Right hindlimb (tissue), 1 donor: ENCODE results near the gene CUL4B.
"Not testable (repeated sequence)": the region's sequence is repeated elsewhere in the genome, so short reads cannot be mapped to it uniquely, and the experiment has no call there.

Experiments used
- DNase-seq: peaks from one replicate; pipeline ENCODE4 v3.0.0-alpha.2; 2018

CUL4B gene

DNA sequence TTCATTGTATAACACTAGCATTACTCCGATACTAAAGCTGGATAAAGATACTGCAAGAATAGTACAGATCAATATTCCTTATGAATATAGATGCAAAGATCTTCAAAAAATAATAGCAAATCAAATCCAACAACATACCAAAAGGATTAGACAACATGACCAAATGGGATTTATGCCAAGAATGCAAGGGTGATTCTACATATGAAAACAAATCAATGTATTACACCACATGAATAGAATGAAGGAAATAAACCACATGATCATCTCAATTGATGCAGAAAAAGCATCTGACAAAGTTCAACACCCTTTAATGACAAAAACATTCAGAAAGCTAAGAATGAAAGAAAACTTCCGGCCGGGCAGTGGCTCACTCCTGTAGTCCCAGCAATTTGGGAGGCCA is 42.8 kb downstream of the CUL4B start:
- DNase-seq: no peak

DNA sequence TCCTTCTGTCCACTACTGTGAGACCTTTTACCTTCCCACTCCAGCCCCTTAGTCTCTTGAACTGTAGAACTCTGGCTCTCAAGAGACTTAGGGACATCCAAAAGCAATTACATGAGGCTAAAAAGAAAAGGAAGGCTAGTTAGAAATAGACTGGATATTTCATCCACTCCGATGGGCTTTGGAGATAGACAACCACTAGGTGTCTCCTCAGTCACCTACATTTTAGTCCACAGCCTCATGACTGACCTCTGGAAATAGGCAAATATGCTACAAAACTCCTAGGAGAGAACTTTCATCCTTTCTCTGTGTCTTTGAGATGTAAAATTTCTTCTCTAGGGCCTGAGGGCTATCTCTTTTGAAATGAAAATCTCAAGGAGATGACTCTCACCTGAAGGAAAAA is 46.5 kb downstream of the CUL4B start:
- DNase-seq: no peak

DNA sequence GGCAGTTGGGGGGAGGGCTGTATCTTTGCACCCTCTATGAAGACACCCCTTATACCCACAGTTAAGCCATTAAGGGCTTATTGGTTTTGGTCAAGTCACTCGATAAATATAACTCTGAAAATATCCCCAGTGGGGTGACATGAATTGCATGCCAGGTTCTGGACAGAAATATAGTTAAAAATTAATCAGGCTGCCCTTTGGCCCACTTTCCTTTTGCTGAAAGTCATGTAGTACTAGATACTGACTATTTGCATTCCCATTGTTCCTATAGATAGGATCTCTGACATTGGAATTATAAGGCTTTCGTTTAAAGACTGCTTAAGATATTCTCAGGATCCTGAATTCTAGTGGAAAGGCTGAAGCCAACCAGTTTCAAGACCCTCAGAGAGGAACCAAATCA is 48.1 kb downstream of the CUL4B start:
- no peak for DNase-seq

DNA sequence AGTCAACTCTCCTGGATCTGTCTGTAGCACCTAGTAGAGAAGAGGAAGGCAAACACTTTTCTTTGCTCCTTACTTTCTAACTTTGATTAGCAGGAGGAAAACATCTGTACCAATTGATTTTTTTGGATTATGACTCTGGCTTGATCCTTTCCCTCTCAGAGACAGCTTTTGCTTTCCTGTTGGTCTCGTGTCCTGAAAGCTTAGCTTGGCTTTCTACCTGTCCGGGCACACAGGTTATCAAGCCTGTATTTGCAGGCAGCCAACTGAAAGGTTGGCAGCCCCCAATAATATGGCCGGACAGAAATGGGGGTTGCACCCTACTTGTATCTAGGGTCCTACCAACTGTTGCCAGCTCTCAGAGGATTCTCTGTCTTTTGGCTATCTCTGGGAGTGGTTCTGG is 48.5 kb downstream of the CUL4B start:
- no peak for DNase-seq

DNA sequence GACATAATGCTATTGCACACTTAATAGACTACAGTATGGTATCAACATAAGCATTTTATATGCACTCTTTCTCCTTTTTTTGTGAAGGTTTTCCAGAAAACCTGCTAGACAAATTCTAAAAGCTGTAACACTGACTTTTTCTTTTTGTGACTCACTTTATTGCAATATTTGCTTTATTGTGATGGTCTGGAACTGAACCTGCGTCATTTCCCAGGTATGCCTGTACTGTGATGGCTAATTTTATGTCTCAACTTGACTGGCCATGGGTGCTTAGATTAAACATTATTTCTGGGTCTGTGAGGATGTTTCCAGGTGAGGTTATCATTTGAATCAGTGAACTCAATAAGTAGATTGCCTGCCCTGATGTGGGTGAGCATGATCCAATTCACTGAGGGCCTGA is 56.2 kb downstream of the CUL4B start:
- no peak for DNase-seq

DNA sequence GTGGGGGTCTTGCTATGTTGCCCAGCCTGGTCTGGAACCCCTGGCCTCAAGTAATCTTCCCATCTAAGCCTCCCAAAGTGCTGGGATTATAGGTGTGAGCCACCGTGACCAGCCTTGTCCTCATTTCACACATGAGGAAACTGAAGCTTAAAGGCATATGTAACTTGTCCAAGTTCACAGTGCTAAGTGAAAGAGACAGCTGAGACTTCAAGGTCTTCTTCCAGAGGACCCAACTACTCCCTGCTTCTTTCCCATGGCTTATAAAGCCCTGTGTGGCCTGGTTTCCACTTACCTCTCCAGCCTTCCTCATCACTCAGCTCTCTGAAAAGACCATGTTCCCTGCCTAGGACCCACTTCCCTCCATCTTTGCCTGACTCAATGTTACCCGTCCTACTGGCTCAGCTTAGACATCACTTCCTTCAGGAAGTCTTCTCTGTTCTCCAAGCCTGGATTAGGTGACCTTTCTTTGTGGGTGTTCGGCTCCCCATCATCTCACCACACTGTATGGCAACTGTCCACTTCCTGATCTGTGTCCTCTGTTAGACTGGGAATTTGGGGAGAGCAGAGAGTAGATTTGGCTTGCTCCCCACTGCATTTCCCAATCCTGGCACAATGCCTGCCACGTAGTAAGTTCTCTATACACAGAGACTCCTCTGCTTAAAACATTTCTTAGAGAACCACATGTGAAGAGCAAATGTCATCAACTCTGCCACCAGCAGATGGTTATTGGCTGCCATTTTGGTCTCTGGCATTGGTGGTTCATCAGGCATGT is 61.3 kb downstream of the CUL4B start:
- DNase-seq: no peak

DNA sequence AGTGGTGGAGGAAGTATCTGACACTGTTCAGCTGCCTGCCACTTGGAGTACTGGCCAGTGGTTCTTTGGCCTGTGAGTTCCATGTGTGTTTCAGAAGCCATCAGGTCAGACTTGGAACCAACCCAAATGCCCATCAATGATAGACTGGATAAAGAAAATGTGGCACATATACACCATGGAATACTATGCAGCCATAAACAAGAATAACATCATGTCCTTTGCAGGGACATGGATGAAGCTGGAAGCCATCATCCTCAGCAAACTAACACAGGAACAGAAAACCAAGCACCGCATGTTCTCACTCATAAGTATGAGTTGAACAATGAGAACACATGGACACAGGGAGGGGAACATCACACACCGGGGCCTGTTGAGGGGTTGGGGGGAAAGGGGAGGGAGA is 70.6 kb downstream of the CUL4B start:
- DNase-seq: not testable (repeated sequence)

DNA sequence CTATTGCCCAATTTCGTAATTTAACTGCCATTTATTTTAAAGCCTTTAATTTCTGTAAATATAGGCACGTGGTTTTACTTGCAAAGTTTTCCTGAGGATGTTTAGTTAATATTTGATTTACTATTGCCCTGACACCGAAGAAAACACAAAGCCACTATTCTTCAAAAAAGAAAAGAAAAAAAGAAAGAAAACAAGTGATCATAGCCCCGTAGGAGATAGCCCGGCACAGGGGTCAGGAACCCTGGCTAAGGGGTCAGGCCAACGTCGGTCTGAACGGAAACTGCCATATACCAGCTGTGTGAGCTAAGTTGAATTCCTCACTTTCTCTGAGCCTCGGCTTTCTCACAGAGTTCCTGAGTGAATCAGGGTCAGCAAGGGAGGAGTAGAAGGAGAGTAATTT is 74.0 kb downstream of the CUL4B start:
- DNase-seq: no peak

DNA sequence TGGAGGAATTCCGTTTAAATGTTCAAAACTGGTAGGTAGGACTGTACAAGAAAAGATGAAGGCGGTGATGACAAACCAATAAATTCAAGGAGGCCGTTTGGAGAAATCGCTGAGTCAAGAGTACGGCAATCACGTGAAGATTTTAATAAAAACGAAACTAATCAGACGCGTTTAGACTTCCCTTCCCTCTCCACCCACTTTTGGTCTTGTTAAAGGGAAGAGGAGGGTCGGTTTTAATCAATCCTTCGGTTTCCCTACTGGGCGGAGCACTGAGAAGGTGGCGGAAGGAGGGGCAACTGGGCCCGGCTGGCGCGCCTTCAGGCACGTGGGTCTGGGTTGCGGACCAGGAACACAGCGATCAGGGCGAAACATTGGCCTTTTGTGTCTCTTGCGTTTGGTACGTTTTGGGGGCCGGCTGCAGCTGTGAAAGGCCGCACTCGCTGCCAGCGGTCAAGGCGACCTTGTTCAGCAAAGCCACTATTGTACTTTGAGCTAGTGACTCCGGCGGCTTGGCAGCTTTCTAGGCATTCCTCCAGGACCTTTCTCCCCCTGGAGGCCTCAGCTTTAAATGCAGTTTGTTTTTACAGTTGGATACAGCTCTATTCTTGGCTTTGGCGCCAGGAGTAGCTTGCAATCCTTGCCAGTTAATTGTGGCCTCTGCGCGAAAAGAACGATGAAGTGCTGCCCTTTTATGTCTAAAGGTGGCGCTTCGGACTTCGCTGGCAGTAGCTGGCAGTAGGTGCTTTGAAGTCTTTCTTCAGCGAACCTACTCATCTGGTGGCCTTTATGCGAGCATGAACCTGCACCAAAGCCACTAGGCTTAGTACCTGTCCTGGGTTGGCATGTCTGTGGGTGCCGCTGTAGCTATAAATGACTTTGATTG is 74.9 kb downstream of the CUL4B start:
- peak; percentile 71 for DNase-seq

DNA sequence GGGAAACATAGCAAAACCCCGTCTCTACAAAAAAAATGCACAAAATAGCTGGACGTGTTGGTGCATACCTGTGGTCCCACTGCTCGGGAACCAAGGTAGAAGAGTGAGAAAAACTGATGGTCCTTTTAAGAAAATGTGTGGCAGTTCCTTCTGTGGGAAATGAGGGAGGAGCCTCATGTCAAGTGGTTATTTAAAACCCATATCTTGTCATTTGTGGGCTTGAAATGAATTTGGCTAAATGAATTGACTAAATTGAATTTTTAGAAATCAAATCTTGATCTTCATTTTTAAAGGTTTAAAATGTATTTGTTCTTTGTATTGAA is 75.5 kb downstream of the CUL4B start:
- DNase-seq: no peak

DNA sequence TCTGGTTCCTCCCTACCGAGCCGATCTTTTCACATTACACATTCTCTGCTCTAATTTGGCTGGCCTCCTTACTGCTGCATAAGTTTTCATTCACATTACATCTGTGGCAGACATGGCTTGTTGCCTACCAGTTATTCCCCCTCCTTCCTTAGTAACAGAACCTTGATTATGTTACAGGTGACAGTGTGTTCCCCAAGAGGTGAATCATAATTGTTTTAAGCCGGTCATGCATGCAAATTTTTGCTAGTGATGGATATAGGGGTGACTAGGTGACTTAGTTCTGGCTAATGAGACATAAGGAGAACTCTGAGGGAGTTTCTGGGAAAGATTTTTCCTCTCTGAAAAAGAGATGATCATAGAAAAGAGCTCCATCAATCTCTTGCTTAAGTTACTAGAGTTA is 83.3 kb downstream of the CUL4B start:
- no peak for DNase-seq

DNA sequence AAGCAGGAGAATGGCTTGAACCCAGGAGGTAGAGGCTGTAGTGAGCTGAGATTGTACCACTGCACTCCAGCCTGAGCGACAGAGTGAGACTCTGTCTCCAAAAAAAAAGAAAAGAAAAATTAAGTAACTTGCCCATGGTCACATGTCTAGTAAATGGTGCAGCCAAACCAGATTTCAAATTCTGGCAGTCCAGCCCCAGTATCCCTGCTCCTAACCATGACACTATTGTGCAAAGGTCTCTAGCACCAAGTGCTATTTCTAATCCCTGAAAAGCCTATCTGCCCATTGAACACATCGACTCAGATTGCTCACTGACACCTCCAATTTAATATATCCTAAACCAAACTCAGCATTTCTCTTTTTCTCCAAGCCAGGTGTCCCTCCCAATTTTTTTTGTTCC is 84.0 kb downstream of the CUL4B start:
- DNase-seq: no peak

DNA sequence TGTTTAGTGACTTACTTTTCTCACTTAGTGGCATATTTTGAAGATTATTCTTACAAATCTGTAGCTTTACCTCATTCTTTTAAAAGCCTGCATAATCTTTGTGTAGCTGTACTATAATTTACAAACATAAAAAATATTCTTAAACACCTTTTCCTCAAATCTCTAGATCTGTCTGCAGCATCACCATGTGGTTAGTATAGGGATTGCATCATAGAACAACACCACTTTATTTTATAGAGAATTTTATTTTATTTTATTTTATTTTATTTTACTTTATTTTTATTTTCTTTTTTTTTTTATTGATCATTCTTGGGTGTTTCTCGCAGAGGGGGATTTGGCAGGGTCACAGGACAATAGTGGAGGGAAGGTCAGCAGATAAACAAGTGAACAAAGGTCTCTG is 85.3 kb downstream of the CUL4B start:
- not testable (repeated sequence) for DNase-seq
